Neutrophil (primary cell): ENCODE measurements around the gene FAM227A.

Experiments used
- H3K27ac ChIP-seq: fragments of 200-600 bp; sonication (generic); 2 replicates; pipeline ENCODE4 v1.5.1; 2016; ENCODE audit warnings: mild to moderate bottlenecking, moderate library complexity
- H3K27me3 ChIP-seq: fragments of 200-600 bp; sonication (generic); 2 replicates; pipeline ENCODE4 v1.6.0; 2016; ENCODE audit warnings: mild to moderate bottlenecking
- H3K36me3 ChIP-seq: fragments of 200-600 bp; sonication (generic); 2 replicates; pipeline ENCODE4 v1.5.1; 2017
- H3K4me1 ChIP-seq, 2 experiments: fragments of 200-600 bp in 1 of 2; sonication (generic) in 1 of 2; 1 replicate in 1 of 2; 2 replicates in 1 of 2; pipeline versions ENCODE4 v1.5.1 to v1.6.1; 2013 to 2016; ENCODE audit warnings: low read depth in 1 of 2, low read length in 1 of 2, mild to moderate bottlenecking in 1 of 2, moderate library complexity in 1 of 2; ENCODE audit not compliant: control insufficient read depth in 1 of 2, insufficient read depth in 1 of 2
- H3K4me3 ChIP-seq, 2 experiments: fragments of 200-600 bp in 1 of 2; sonication (generic) in 1 of 2; 1 replicate in 1 of 2; 2 replicates in 1 of 2; pipeline ENCODE4 v1.5.1; 2013 to 2016; ENCODE audit warnings: low read depth in 1 of 2, low read length in 1 of 2, mild to moderate bottlenecking in 1 of 2, moderate library complexity in 1 of 2
- H3K9me3 ChIP-seq: fragments of 200-600 bp; sonication (generic); 2 replicates; pipeline ENCODE4 v1.5.1; 2016
- TF ChIP-seq, protein P1 (sequence below): fragments of 200-600 bp; sonication (generic); IDR thresholded peaks from 2 replicates; pipeline ENCODE4 v1.5.1; 2016; ENCODE audit warnings: antibody characterized with exemption

FAM227A gene

DNA sequence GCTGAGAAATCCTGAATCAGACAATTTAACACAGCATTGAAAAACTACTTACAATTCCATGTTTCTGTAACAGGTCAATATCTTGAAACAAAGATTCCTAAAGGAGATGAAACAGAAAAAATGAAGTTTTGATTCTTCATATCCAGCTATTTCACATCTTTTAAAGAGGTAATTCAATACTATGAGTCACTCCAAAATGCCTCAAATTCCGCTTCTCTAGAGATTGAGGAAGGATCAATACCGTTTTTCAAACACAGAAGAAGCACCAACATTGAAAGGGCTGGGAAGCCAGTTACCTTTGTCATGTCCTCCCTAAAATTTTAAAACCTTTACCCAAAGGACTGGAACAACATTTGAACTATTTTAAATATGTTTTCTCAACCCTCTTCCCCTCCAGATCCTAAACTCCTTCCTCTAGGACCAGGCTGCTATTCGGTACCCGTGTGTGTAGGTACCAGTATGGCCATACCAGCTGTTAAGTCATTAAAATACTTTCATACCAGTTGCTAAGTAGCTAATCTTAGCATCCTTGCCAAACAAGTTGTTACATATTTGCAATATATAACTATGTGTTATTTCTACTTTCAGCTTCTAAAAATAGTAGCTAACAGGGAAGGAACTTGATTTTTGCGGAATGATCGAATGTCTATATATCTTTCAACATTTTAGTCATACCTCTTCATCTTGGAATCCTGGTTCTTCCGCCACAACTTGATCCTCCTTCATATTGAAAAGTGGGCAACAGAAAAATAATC lies 88.5 kb downstream of the FAM227A start:
- TF ChIP-seq, protein P1, sequence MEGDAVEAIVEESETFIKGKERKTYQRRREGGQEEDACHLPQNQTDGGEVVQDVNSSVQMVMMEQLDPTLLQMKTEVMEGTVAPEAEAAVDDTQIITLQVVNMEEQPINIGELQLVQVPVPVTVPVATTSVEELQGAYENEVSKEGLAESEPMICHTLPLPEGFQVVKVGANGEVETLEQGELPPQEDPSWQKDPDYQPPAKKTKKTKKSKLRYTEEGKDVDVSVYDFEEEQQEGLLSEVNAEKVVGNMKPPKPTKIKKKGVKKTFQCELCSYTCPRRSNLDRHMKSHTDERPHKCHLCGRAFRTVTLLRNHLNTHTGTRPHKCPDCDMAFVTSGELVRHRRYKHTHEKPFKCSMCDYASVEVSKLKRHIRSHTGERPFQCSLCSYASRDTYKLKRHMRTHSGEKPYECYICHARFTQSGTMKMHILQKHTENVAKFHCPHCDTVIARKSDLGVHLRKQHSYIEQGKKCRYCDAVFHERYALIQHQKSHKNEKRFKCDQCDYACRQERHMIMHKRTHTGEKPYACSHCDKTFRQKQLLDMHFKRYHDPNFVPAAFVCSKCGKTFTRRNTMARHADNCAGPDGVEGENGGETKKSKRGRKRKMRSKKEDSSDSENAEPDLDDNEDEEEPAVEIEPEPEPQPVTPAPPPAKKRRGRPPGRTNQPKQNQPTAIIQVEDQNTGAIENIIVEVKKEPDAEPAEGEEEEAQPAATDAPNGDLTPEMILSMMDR, result no peak
- H3K27ac ChIP-seq, result no peak overlapping the region
- H3K9me3 ChIP-seq, result no peaks in the 10 kb centered on the region
- no peaks in the 10 kb centered on the region for H3K36me3 ChIP-seq
- H3K27me3 ChIP-seq, result peaks cover 12% of the 10 kb centered on the region
- H3K4me1 ChIP-seq, result peaks cover 17 to 19% of the 10 kb centered on the region in 2 experiments
- H3K4me3 ChIP-seq, result no peak overlapping the region

DNA sequence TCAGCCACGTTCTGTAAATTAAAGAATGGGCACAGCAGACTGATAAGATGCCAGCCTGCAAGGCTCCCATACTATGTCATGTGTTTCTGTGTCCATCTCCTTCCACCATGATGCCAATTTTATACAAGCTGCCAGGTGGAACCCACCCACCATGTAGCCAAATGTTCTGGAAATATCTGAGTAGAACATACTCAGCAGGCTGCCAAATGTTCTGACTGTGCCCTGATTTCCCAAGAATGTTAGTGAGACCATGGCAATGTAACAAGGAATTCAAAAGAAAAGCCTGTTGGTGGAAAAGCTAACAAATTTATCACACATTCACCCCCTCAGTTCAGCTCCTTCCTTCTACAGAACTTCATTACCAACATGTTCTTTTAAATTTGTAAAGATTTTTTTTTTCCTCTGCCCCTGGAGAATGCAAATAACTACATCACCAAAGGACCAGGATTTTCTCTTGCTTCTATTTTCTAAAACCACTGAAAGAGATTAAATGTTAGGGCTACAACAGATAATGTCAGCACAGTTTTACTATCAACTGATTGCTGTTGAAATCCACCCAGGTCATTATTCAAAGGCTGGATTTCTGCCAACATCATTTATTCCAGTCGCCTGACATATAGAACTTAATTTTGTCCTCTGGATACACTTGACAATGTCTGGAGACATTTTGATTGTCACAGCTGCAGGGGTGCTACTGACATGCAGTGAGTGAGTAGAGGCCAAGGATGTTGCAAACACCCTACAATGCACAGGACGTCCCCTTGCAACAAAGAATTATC lies 89.3 kb downstream of the FAM227A start:
- H3K4me1 ChIP-seq, result peaks cover 17 to 19% of the 10 kb centered on the region in 2 experiments
- no peak overlapping the region for H3K27ac ChIP-seq
- TF ChIP-seq, protein P1, result no peak
- H3K36me3 ChIP-seq, result no peaks in the 10 kb centered on the region
- H3K9me3 ChIP-seq, result no peaks in the 10 kb centered on the region
- no peak overlapping the region for H3K4me3 ChIP-seq
- peaks cover 7% of the 10 kb centered on the region for H3K27me3 ChIP-seq

DNA sequence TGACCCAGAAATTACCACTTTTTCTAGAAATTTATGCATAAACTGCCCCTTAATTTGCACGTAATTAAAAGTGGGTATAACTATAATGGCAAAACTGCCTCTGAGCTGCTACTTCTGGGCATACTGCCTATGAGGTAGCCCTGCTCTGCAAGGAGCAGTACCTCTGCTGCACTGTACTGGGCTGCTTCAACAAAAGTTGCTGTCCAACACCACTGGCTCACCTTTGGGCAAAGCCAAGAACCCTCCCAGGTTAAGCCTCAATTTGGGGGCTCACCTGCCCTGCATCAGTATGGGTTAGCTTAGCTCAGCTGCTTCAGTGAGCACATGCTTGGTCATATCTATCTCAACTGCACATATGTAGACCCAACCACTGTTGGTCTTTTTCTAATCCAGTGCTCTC lies 90.8 kb downstream of the FAM227A start:
- Histone ChIP-seq H3K4me3 (no peak overlapping the region), H3K27ac (no peak overlapping the region), H3K9me3 (no peaks in the 10 kb centered on the region), H3K27me3 (peaks cover 7% of the 10 kb centered on the region), H3K36me3 (no peaks in the 10 kb centered on the region), H3K4me1 (peaks cover 8 to 9% of the 10 kb centered on the region in 2 experiments)
- TF ChIP-seq, protein P1, result no peak

DNA sequence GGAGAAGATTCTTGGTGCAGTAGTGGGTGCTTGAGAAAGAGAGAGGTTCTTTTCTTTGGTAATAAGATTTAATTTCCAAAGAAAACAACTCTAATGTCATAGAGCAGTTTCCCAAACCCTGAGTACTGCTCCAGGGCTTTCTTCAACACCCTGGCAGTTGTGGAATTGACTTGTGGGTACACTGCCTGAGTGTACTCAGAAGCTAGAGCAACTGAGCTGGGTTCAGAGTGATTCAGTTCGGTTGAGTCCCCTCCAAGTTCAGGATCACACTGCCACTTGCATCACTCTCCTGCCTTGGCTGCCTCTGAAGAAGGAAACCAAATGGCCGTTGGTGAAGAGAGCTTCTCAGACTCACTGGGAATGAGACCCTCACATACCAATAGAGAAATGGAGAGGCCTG lies 91.5 kb downstream of the FAM227A start:
- Histone ChIP-seq H3K4me3 (no peak overlapping the region), H3K27me3 (peaks cover 3% of the 10 kb centered on the region), H3K27ac (no peak overlapping the region), H3K4me1 (peaks cover 3 to 5% of the 10 kb centered on the region in 2 experiments), H3K9me3 (no peaks in the 10 kb centered on the region), H3K36me3 (no peaks in the 10 kb centered on the region)
- TF ChIP-seq, protein P1, result no peak

DNA sequence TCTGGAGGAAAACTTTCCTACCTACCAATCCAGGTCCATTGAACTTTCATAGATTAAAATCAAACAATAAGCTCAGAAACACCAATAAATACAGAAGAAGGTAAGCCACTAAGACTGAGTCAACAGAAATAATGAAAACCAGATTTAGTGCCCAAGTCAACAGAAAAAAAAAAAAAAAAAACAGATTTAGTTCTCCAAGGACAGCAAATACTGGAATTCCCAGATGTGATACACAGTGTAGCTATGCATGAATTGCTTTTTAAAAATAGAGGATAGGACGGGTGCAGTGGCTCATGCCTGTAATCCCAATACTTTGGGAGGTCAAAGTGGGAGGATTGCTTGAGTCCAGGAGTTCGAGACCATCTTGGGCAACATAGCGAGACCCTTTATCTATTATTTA lies 101.9 kb downstream of the FAM227A start:
- TF ChIP-seq, protein P1, result no peak

More for the DNA sequence above, 101.9 kb downstream of the FAM227A start:
- peaks cover 11% of the 10 kb centered on the region in 2 experiments for H3K4me1 ChIP-seq
- H3K36me3 ChIP-seq, result no peaks in the 10 kb centered on the region
- H3K9me3 ChIP-seq, result no peaks in the 10 kb centered on the region
- H3K27ac ChIP-seq, result no peak overlapping the region
- no peak overlapping the region for H3K4me3 ChIP-seq
- H3K27me3 ChIP-seq, result no peaks in the 10 kb centered on the region
